ENCODE measurements around the gene CLSTN1. TPM values are rescaled to one million over a fixed set of nuclear protein-coding genes. Genes with fewer than 3 reads are reported as not detected.

Gene CLSTN1
- total and polyA plus RNA-seq, 2 of the 13 experiments (the other 11 are each of a cell fraction or from before 2014, with no cell fraction given), result 19.7 to 29.8 TPM

- TF ChIP-seq, protein P1, sequence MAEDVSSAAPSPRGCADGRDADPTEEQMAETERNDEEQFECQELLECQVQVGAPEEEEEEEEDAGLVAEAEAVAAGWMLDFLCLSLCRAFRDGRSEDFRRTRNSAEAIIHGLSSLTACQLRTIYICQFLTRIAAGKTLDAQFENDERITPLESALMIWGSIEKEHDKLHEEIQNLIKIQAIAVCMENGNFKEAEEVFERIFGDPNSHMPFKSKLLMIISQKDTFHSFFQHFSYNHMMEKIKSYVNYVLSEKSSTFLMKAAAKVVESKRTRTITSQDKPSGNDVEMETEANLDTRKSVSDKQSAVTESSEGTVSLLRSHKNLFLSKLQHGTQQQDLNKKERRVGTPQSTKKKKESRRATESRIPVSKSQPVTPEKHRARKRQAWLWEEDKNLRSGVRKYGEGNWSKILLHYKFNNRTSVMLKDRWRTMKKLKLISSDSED (CRISPR knock-in tag; IDR thresholded peaks at IDR 0.05), result no peak
- no peak for TF ChIP-seq EZH2 (conservative IDR thresholded peaks at IDR 0.05; ENCODE audit: low read depth, low read length)
- TF ChIP-seq, protein P2, sequence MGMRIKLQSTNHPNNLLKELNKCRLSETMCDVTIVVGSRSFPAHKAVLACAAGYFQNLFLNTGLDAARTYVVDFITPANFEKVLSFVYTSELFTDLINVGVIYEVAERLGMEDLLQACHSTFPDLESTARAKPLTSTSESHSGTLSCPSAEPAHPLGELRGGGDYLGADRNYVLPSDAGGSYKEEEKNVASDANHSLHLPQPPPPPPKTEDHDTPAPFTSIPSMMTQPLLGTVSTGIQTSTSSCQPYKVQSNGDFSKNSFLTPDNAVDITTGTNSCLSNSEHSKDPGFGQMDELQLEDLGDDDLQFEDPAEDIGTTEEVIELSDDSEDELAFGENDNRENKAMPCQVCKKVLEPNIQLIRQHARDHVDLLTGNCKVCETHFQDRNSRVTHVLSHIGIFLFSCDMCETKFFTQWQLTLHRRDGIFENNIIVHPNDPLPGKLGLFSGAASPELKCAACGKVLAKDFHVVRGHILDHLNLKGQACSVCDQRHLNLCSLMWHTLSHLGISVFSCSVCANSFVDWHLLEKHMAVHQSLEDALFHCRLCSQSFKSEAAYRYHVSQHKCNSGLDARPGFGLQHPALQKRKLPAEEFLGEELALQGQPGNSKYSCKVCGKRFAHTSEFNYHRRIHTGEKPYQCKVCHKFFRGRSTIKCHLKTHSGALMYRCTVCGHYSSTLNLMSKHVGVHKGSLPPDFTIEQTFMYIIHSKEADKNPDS (CRISPR knock-in tag; IDR thresholded peaks at IDR 0.05), result no peak
- TF ChIP-seq NAIF1 (CRISPR knock-in tag; IDR thresholded peaks at IDR 0.05; ENCODE audit: borderline replicate concordance), result no peak
- TF ChIP-seq HOXA9 (CRISPR knock-in tag; IDR thresholded peaks at IDR 0.05; ENCODE audit: borderline replicate concordance), result no peak
- TF ChIP-seq ZNF432 (CRISPR knock-in tag; IDR thresholded peaks at IDR 0.05; ENCODE audit: borderline replicate concordance), result no peak
- TF ChIP-seq FOSL2 (CRISPR knock-in tag; IDR thresholded peaks at IDR 0.05), result no peak
- TF ChIP-seq ZNF407 (CRISPR knock-in tag; IDR thresholded peaks at IDR 0.05; ENCODE audit: not compliant biosample characterization), result no peak
- no peak for TF ChIP-seq ZKSCAN5 (CRISPR knock-in tag; IDR thresholded peaks at IDR 0.05)
- TF ChIP-seq ZNF235 (CRISPR knock-in tag; IDR thresholded peaks at IDR 0.05; ENCODE audit: borderline replicate concordance), result 0 out of 2 replicates have a peak, but pooled peaks have one; percentile 30
- peak; percentile 24; the same call in 1 of the 2 replicates for TF ChIP-seq THRA (CRISPR knock-in tag; IDR thresholded peaks at IDR 0.05; ENCODE audit: borderline replicate concordance)
- TF ChIP-seq REXO4 (CRISPR knock-in tag; IDR thresholded peaks at IDR 0.05; ENCODE audit: borderline replicate concordance), result no peak
- no peak; the same call in 1 of the 2 replicates for TF ChIP-seq ZNF558 (CRISPR knock-in tag; IDR thresholded peaks at IDR 0.05; ENCODE audit: borderline replicate concordance)
- TF ChIP-seq ZNF205 (CRISPR knock-in tag; IDR thresholded peaks at IDR 0.05), result no peak; the same call in 1 of the 2 replicates
- no peak; the same call in none of the 2 replicates for TF ChIP-seq ZBTB38 (CRISPR knock-in tag; IDR thresholded peaks at IDR 0.05)
Observed at GRCh38 chr1:9717193-9718005, 106.4 kb downstream of the CLSTN1 start (continued).

All from HepG2 (cell line).